Keratinocyte (primary cell): ENCODE results near the gene AUP1. TPM values are rescaled to one million over a fixed set of nuclear protein-coding genes. Genes with fewer than 3 reads are reported as not detected.

ENCODE experiments used
- DNase-seq: peaks from one replicate; pipeline ENCODE4 v3.0.0-alpha.2; 2011; ENCODE audit warnings: low read depth, missing footprints, low spot score
- FAIRE-seq: peaks from 2 replicates; lab custom pipeline; 2011; peaks lifted over from hg19 to GRCh38; lab: Jason Lieb, UNC
- H2AFZ ChIP-seq: 2 replicates; pipeline ENCODE4 v1.6.0; 2012; ENCODE audit warnings: low read length, control low read depth, inconsistent platforms; ENCODE audit not compliant: control insufficient read depth
- H3K27ac ChIP-seq: 2 replicates; pipeline ENCODE4 v1.5.1; 2011; ENCODE audit warnings: low read length; ENCODE audit not compliant: control insufficient read depth, insufficient read depth
- H3K27me3 ChIP-seq: 3 replicates; pipeline ENCODE4 v1.6.0; 2011; ENCODE audit warnings: low read length; ENCODE audit not compliant: control insufficient read depth, insufficient read depth; ENCODE audit errors: extremely low read depth
- H3K36me3 ChIP-seq, 2 experiments: 2 replicates in 1 of 2; 3 replicates in 1 of 2; pipeline ENCODE4 v1.5.1; 2011; ENCODE audit warnings: low read length in 2 of 2, mild to moderate bottlenecking in 1 of 2; ENCODE audit not compliant: control insufficient read depth in 2 of 2, insufficient read depth in 2 of 2; ENCODE audit errors: extremely low read depth in 1 of 2
- H3K4me1 ChIP-seq: 3 replicates; pipeline ENCODE4 v1.5.1; 2011; ENCODE audit warnings: low read length; ENCODE audit not compliant: control insufficient read depth, insufficient read depth; ENCODE audit errors: extremely low read depth
- H3K4me2 ChIP-seq: 3 replicates; pipeline ENCODE4 v1.6.0; 2011; ENCODE audit warnings: low read depth, low read length; ENCODE audit not compliant: control insufficient read depth, insufficient read depth; ENCODE audit errors: extremely low read depth
- H3K4me3 ChIP-seq, 3 experiments: fragments of 200-600 bp in 1 of 3; sonication (generic) in 1 of 3; 2 replicates in 2 of 3; 3 replicates in 1 of 3; pipeline ENCODE4 v1.5.1; 2011 to 2016; ENCODE audit warnings: low read length in 3 of 3, mild to moderate bottlenecking in 3 of 3, control low read depth in 2 of 3, inconsistent platforms in 1 of 3, low read depth in 1 of 3, mixed read lengths in 1 of 3, mixed run types in 1 of 3, moderate library complexity in 1 of 3; ENCODE audit not compliant: control insufficient read depth in 2 of 3, insufficient read depth in 2 of 3; ENCODE audit errors: extremely low read depth in 1 of 3
- H3K79me2 ChIP-seq: 2 replicates; pipeline ENCODE4 v1.6.0; 2012; ENCODE audit warnings: low read length; ENCODE audit not compliant: control insufficient read depth, insufficient read depth
- H3K9ac ChIP-seq: 3 replicates; pipeline ENCODE4 v1.6.0; 2011; ENCODE audit warnings: low read length; ENCODE audit not compliant: control insufficient read depth, insufficient read depth; ENCODE audit errors: extremely low read depth
- H3K9me1 ChIP-seq: 3 replicates; pipeline ENCODE4 v1.6.0; 2011; ENCODE audit warnings: low read length; ENCODE audit not compliant: control insufficient read depth, insufficient read depth; ENCODE audit errors: extremely low read depth
- H3K9me3 ChIP-seq: 2 replicates; pipeline ENCODE4 v1.5.1; 2012; ENCODE audit warnings: low read depth, low read length; ENCODE audit not compliant: control insufficient read depth
- H4K20me1 ChIP-seq: 3 replicates; pipeline ENCODE4 v1.6.0; 2011; ENCODE audit warnings: low read length; ENCODE audit not compliant: control insufficient read depth, insufficient read depth; ENCODE audit errors: extremely low read depth
- CTCF ChIP-seq, 3 experiments: IDR thresholded peaks in 1 of 3; conservative IDR thresholded peaks in 1 of 3; optimal IDR thresholded peaks in 1 of 3; 2 replicates in 2 of 3; 3 replicates in 1 of 3; pipeline versions ENCODE3 to v1.5.1; 2011; ENCODE audit warnings: low read length in 3 of 3, mild to moderate bottlenecking in 3 of 3, moderate library complexity in 2 of 3, control low read depth in 1 of 3, inconsistent platforms in 1 of 3; ENCODE audit not compliant: insufficient read depth in 2 of 3; ENCODE audit errors: extremely low read depth in 1 of 3
- EZH2 ChIP-seq: IDR thresholded peaks from one replicate; pipeline ENCODE4 v1.6.1; 2012; ENCODE audit warnings: inconsistent platforms, mild to moderate bottlenecking, low read length, moderate library complexity
- dilution Hi-C: fragments of 300-500 bp; cut with MboI; formaldehyde crosslinking; loops from one replicate; pipeline ENCODE4 v1.7.0; 2020; ENCODE audit warnings: low sequenced_read_pairs; ENCODE audit not compliant: extremely low pct_ligation_motif_present
- polyA plus RNA-seq, 5 experiments: library from polyadenylated mRNA; depleted of rRNA in 3 of 5; stranded (reverse) in 3 of 5; stranded (forward) in 1 of 5; unstranded in 1 of 5; fragments of >200 nt; gene quantifications; 1 replicate in 1 of 5; 2 replicates in 3 of 5; 3 replicates in 1 of 5; pipeline versions ENCODE4 v1.2.1 to v1.2.3, GENCODE V29; 2011 to 2012; ENCODE audit warnings: missing spikeins in 2 of 5, low read depth in 1 of 5, low replicate concordance in 1 of 5

Gene AUP1
- polyA plus RNA-seq, 1 donor (not counting 4 experiments of a cell fraction or from before 2014, with no cell fraction given) = 94.9 TPM

DNA sequence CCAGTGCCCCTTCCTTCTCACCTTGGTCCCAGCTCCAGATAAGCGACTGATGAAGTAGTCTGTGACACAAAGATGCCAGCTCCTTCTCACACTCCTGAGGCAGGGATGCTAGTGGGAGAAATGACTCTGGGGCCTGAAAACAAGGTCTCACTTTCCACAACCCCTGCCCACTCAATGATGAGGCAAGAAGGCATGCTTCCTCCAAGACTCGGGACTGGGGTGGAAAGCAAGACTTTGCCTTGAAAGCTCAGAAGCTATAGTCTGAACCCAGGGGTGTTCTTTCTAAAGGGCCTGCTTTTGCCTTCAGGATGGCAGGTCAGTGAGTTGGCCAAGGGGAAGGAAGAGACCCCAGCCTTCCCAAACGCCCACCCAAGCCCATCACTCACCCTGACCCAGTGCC is 48.1 kb downstream of the AUP1 start:
- peaks cover 33% of the 10 kb centered on the region for H3K79me2 ChIP-seq
- peaks cover 0 to 8% of the 10 kb centered on the region in 2 experiments for H3K36me3 ChIP-seq
- H3K9me1 ChIP-seq = no peaks in the 10 kb centered on the region
- no peak for TF ChIP-seq CTCF (optimal IDR thresholded peaks at IDR 0.05 in 1 of 3, IDR thresholded peaks at IDR 0.05 in 1 of 3, conservative IDR thresholded peaks at IDR 0.05 in 1 of 3; ENCODE audit: extremely low read depth in 1 of 3, insufficient read depth in 2 of 3, low read length in 3 of 3)
- no peak for TF ChIP-seq EZH2
- H3K4me1 ChIP-seq = peaks cover 14% of the 10 kb centered on the region
- no peak for DNase-seq
- H3K9me3 ChIP-seq = no peaks in the 10 kb centered on the region
- H3K9ac ChIP-seq = peak overlapping the region; percentile 84
- no peak overlapping the region for H2AFZ ChIP-seq
- peak overlapping the region; percentile 84 for H3K4me2 ChIP-seq
- H3K27me3 ChIP-seq = no peaks in the 10 kb centered on the region
- dilution Hi-C loops = no loop called here
- H3K27ac ChIP-seq = no peak overlapping the region
- no peak for FAIRE-seq
- peak overlapping the region; percentile 92 to 97 (median 95) for H3K4me3 ChIP-seq
- H4K20me1 ChIP-seq = no peaks in the 10 kb centered on the region

Other genes starting within 250 kb of the AUP1 start
- 0.08 to 0.45 TPM (median 0.22 TPM) in 3 replicates for gene SLC4A5, start 186.3 kb downstream of the AUP1 start, polyA plus RNA-seq
- 110 to 137 TPM (median 119 TPM) in 3 replicates for gene DCTN1, start 149.4 kb downstream of the AUP1 start, polyA plus RNA-seq
- 0.58 to 1.5 TPM (median 0.89 TPM) in 3 replicates for gene C2orf81, start 108.1 kb downstream of the AUP1 start, polyA plus RNA-seq
- gene WDR54, start 108.0 kb downstream of the AUP1 start, polyA plus RNA-seq = 35.2 to 54.6 TPM (median 35.2 TPM) in 3 replicates
- gene RTKN, start 87.8 kb downstream of the AUP1 start, polyA plus RNA-seq = 110 to 180 TPM (median 145 TPM) in 3 replicates
- gene INO80B, start 74.6 kb downstream of the AUP1 start, polyA plus RNA-seq = 16.8 to 23.9 TPM (median 18.8 TPM) in 3 replicates
- 72.3 to 143 TPM (median 75.5 TPM) in 3 replicates for gene WBP1, start 71.3 kb downstream of the AUP1 start, polyA plus RNA-seq
- gene MOGS, start 64.3 kb downstream of the AUP1 start, polyA plus RNA-seq = 52.8 to 72.0 TPM (median 63.1 TPM) in 3 replicates
- 28.5 to 31.0 TPM (median 29.0 TPM) in 3 replicates for gene MRPL53, start 57.0 kb downstream of the AUP1 start, polyA plus RNA-seq
- gene CCDC142, start 46.7 kb downstream of the AUP1 start, polyA plus RNA-seq = 4.7 to 6.7 TPM (median 5.8 TPM) in 3 replicates
- 16.8 to 18.2 TPM (median 17.7 TPM) in 3 replicates for gene TTC31, start 46.6 kb downstream of the AUP1 start, polyA plus RNA-seq
- 0.09 to 0.11 TPM (median 0.10 TPM) in 3 replicates for gene LBX2, start 30.1 kb downstream of the AUP1 start, polyA plus RNA-seq
- gene PCGF1, start 22.0 kb downstream of the AUP1 start, polyA plus RNA-seq = 29.1 to 42.2 TPM (median 33.6 TPM) in 3 replicates
- gene TLX2, start 15.3 kb downstream of the AUP1 start, polyA plus RNA-seq = not detected in 3 replicates
- 5.7 to 10.2 TPM (median 5.9 TPM) in 3 replicates for gene DQX1, start 3.5 kb downstream of the AUP1 start, polyA plus RNA-seq
- 25.5 to 30.8 TPM (median 27.8 TPM) in 3 replicates for gene HTRA2, start 227 bp upstream of the AUP1 start, polyA plus RNA-seq
- 0.21 to 0.57 TPM (median 0.26 TPM) in 3 replicates for gene LOXL3, start 24.2 kb upstream of the AUP1 start, polyA plus RNA-seq
- 0.97 to 2.0 TPM (median 0.99 TPM) in 3 replicates for gene DOK1, start 25.0 kb upstream of the AUP1 start, polyA plus RNA-seq
- 0.19 to 0.26 TPM (median 0.21 TPM) in 3 replicates for gene M1AP, start 118.6 kb upstream of the AUP1 start, polyA plus RNA-seq
- 8.0 to 10.7 TPM (median 8.6 TPM) in 3 replicates for gene SEMA4F, start 124.5 kb upstream of the AUP1 start, polyA plus RNA-seq